SK-N-DZ (cell line): ENCODE data around the gene FAM25G.

Experiments used
- DNase-seq: peaks from one replicate; pipeline ENCODE4 v3.0.0-alpha.2; 2015; ENCODE audit warnings: low spot score
- small RNA-seq, 2 experiments: library from RNA; depleted of rRNA; stranded (forward); fragments of <200 nt; gene quantifications; one replicate each; pipeline ENCODE3, GENCODE V24; 2014

Gene FAM25G

GRCh38 chr10:47449102-47449978, 42.2 kb downstream of the FAM25G start:
- no peak for DNase-seq

GRCh38 chr10:47447705-47448104, 43.8 kb downstream of the FAM25G start:
- DNase-seq = no peak

- DNase-seq = no peak
Measured at GRCh38 chr10:47447209-47447608, 44.3 kb downstream of the FAM25G start.

- no peak for DNase-seq
Measured at GRCh38 chr10:47445720-47446119, 45.8 kb downstream of the FAM25G start.

- no peak for DNase-seq
Measured at GRCh38 chr10:47444047-47444446, 47.5 kb downstream of the FAM25G start.

GRCh38 chr10:47443145-47443544, 48.4 kb downstream of the FAM25G start:
- DNase-seq = no peak

GRCh38 chr10:47442351-47442750, 49.1 kb downstream of the FAM25G start:
- DNase-seq = no peak

GRCh38 chr10:47441938-47442337, 49.6 kb downstream of the FAM25G start:
- no peak for DNase-seq

- no peak for DNase-seq
Measured at GRCh38 chr10:47440207-47440606, 51.3 kb downstream of the FAM25G start.

- DNase-seq = no peak
Measured at GRCh38 chr10:47438857-47439474, 52.5 kb downstream of the FAM25G start.

Small RNA genes lying within 50 kb of the gene (small RNA-seq; reads per million reads assigned to genes)
- gene AL591684.3 (0 reads per million in 2 experiments), gene RNA5SP312 (0 reads per million in 2 experiments)
